NCI-H526 (cell line): ENCODE results near the gene SHCBP1.

Experiments used
- DNase-seq, 2 experiments: peaks; one replicate each; lab custom pipeline; 2025; lab: John Stamatoyannopoulos, UW

The SHCBP1 gene

GRCh38 chr16:46614006-46614405 lies 7.2 kb downstream of the SHCBP1 start:
- DNase-seq: no peak

- no peak for DNase-seq
Observed at GRCh38 chr16:46613352-46613751, 7.8 kb downstream of the SHCBP1 start.

- DNase-seq: no peak
Observed at GRCh38 chr16:46612121-46612520, 9.1 kb downstream of the SHCBP1 start.

- peak in 1 of 2 experiments; percentile 17 for DNase-seq
Observed at GRCh38 chr16:46607529-46607928, 13.7 kb downstream of the SHCBP1 start.

- no peak for DNase-seq
Observed at GRCh38 chr16:46606231-46606630, 14.9 kb downstream of the SHCBP1 start.

GRCh38 chr16:46591257-46591656 lies 29.9 kb downstream of the SHCBP1 start:
- no peak for DNase-seq

GRCh38 chr16:46586011-46586577 lies 35.1 kb downstream of the SHCBP1 start:
- DNase-seq: no peak

GRCh38 chr16:46583036-46583435 lies 38.1 kb downstream of the SHCBP1 start:
- no peak for DNase-seq

GRCh38 chr16:46582313-46582712 lies 38.9 kb downstream of the SHCBP1 start:
- no peak for DNase-seq

- no peak for DNase-seq
Observed at GRCh38 chr16:46577988-46578579, 43.1 kb downstream of the SHCBP1 start.

- DNase-seq: no peak
Observed at GRCh38 chr16:46573834-46574159, 47.4 kb downstream of the SHCBP1 start.

- no peak for DNase-seq
Observed at GRCh38 chr16:46573008-46573833, 48.0 kb downstream of the SHCBP1 start.

- no peak for DNase-seq
Observed at GRCh38 chr16:46569231-46569735, 51.9 kb downstream of the SHCBP1 start.

GRCh38 chr16:46568472-46569230 lies 52.5 kb downstream of the SHCBP1 start:
- no peak for DNase-seq

GRCh38 chr16:46562979-46563378 lies 58.2 kb downstream of the SHCBP1 start:
- DNase-seq: no peak

GRCh38 chr16:46558018-46558417 lies 63.2 kb downstream of the SHCBP1 start:
- DNase-seq: no peak

- no peak for DNase-seq
Observed at GRCh38 chr16:46555951-46556350, 65.2 kb downstream of the SHCBP1 start.

- peak; percentile 13 to 67 for DNase-seq
Observed at GRCh38 chr16:46554435-46554834, 66.7 kb downstream of the SHCBP1 start.

GRCh38 chr16:46549477-46549876 lies 71.7 kb downstream of the SHCBP1 start:
- no peak for DNase-seq
